GM23338 (cell line): ENCODE measurements around the gene MST1. TPM values are rescaled to one million over a fixed set of nuclear protein-coding genes. Genes with fewer than 3 reads are reported as not detected.
A peak's percentile ranks its signal among the peaks of the same experiment; 100 is the strongest.
"Not testable (repeated sequence)": the region's sequence is repeated elsewhere in the genome, so short reads cannot be mapped to it uniquely, and the experiment has no call there.

Experiments
- ATAC-seq: fragments of 200-7000 bp; cut with Tn5 transposase; 3 replicates; pipeline ENCODE4 v1.9.1; 2020
- DNase-seq: peaks from one replicate; pipeline ENCODE4 v3.0.0-alpha.2; 2015; ENCODE audit warnings: low spot score
- H2AFZ ChIP-seq: fragments of 200-600 bp; sonication (generic); 2 replicates; pipeline ENCODE4 v1.8.0; 2016; ENCODE audit warnings: antibody characterized with exemption, mild to moderate bottlenecking, moderate library complexity
- H3F3A ChIP-seq: fragments of 200-600 bp; sonication (generic); replicated peaks from 2 replicates; pipeline ENCODE4 v1.8.0; 2017; ENCODE audit warnings: antibody characterized with exemption, mixed run types, low read depth
- H3K27ac ChIP-seq: fragments of 200-600 bp; sonication (generic); 2 replicates; pipeline ENCODE4 v1.6.1; 2016; ENCODE audit warnings: low read depth
- H3K27me3 ChIP-seq: fragments of 200-600 bp; sonication (generic); 2 replicates; pipeline ENCODE4 v1.8.0; 2016; ENCODE audit warnings: mild to moderate bottlenecking, mixed run types, moderate library complexity; ENCODE audit not compliant: insufficient read depth
- H3K36me3 ChIP-seq: fragments of 200-600 bp; sonication (generic); 2 replicates; pipeline ENCODE4 v1.8.0; 2016; ENCODE audit warnings: mild to moderate bottlenecking; ENCODE audit not compliant: insufficient read depth
- H3K4me1 ChIP-seq: fragments of 200-600 bp; sonication (generic); 2 replicates; pipeline ENCODE4 v1.8.0; 2016; ENCODE audit warnings: mild to moderate bottlenecking, moderate library complexity; ENCODE audit not compliant: insufficient read depth
- H3K4me2 ChIP-seq: fragments of 200-600 bp; sonication (generic); 2 replicates; pipeline ENCODE4 v1.7.1; 2017; ENCODE audit warnings: mixed run types
- H3K4me3 ChIP-seq: fragments of 200-600 bp; sonication (generic); 2 replicates; pipeline ENCODE4 v1.6.1; 2016; ENCODE audit warnings: mixed run types
- H3K79me2 ChIP-seq: fragments of 200-600 bp; sonication (generic); replicated peaks from 2 replicates; pipeline ENCODE4 v1.8.0; 2017; ENCODE audit warnings: mild to moderate bottlenecking; ENCODE audit not compliant: insufficient read depth
- H3K9me2 ChIP-seq: fragments of 200-600 bp; sonication (generic); 2 replicates; pipeline ENCODE4 v1.8.0; 2017; ENCODE audit not compliant: insufficient read depth
- H4K20me1 ChIP-seq: fragments of 200-600 bp; sonication (generic); replicated peaks from 2 replicates; pipeline ENCODE4 v1.8.0; 2017; ENCODE audit warnings: mild to moderate bottlenecking; ENCODE audit not compliant: insufficient read depth
- H3K27ac Mint-ChIP-seq: 2 replicates; pipeline ENCODE4 v1.8.0; 2020; ENCODE audit warnings: inconsistent platforms, mild to moderate bottlenecking, moderate library complexity, mixed read lengths
- H3K27me3 Mint-ChIP-seq: 3 replicates; pipeline ENCODE4 v1.8.0; 2022; ENCODE audit warnings: low read depth, mild to moderate bottlenecking, moderate library complexity, mixed read lengths, inconsistent platforms; ENCODE audit not compliant: insufficient read depth, poor library complexity
- H3K36me3 Mint-ChIP-seq: 3 replicates; pipeline ENCODE4 v1.8.0; 2021; ENCODE audit warnings: low read depth, mild to moderate bottlenecking, inconsistent platforms, moderate library complexity, mixed read lengths
- H3K4me1 Mint-ChIP-seq: 3 replicates; pipeline ENCODE4 v1.8.0; 2020; ENCODE audit warnings: mild to moderate bottlenecking, inconsistent platforms, mixed read lengths
- H3K4me3 Mint-ChIP-seq: 3 replicates; pipeline ENCODE4 v1.8.0; 2021; ENCODE audit warnings: moderate library complexity, mild to moderate bottlenecking, inconsistent platforms, mixed read lengths
- H3K9me3 Mint-ChIP-seq: 3 replicates; pipeline ENCODE4 v1.8.0; 2020; ENCODE audit warnings: moderate library complexity, mild to moderate bottlenecking, inconsistent platforms, mixed read lengths
- POLR2AphosphoS5 ChIP-seq: IDR thresholded peaks from 2 replicates; pipeline ENCODE4 v1.6.1; 2016; ENCODE audit warnings: antibody characterized with exemption, low read depth
- polyA plus RNA-seq: library from polyadenylated mRNA; unstranded; fragments of >200 nt; fragmentation: Nextera tagmentation; extraction: Ambion mirVana; gene quantifications from 2 replicates; pipeline ENCODE4 v1.2.1, GENCODE V29; 2016
- total RNA-seq: library from RNA; depleted of rRNA; stranded (reverse); fragments of >200 nt; shearing (Covaris generic); gene quantifications from 2 replicates; pipeline ENCODE4 v1.2.3, GENCODE V29; 2014

Gene MST1
- total and polyA plus RNA-seq, 2 experiments from 2014 or later, result 5.9 to 11.1 TPM

DNA sequence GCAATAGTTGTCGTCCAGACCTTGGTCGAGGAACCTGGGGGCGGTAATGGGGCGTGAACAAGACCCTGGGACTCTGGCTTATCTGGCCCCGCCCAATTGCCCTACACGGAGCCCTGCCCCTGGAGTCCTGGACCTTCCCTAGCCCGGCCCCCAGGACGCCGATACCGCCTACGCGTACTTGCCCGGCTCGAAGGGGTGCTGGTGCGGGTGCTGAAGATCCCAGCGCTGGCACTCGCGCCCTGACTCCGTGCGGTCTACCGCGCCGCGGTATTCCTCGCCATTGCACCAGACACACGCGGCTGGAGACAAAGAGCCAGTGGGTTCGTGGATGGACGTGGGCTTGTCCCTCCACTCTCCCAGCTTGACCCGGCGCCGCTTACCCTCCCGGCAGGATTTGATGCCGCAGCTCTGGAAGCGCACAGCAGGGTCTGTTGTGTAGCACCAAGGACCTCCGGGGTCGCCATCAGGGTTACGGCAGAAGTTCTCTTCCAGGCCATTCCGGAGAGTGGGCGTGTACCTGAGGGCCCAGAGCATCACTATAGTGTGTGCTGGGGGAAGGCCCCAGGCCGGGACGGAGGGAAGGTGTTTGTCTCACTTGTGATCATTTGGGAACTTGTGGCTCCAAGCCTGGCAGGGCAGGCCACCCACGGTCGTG, 2.4 kb downstream of the MST1 start:
- Histone ChIP-seq H2AFZ (peak overlapping the region; percentile 63; the same call in 1 of the 2 replicates), H3K4me3 (peak overlapping the region; percentile 77), H3K27ac (peak overlapping the region; percentile 88; the same call in 1 of the 2 replicates), H3K4me2 (peak overlapping the region; percentile 95)
- ATAC-seq, result peak; percentile 69
- not testable (repeated sequence) for H3K4me1 ChIP-seq, H3K27me3 ChIP-seq, H3F3A ChIP-seq, H3K9me2 ChIP-seq, H4K20me1 ChIP-seq, H3K36me3 ChIP-seq, H3K79me2 ChIP-seq, H3K9me3 Mint-ChIP-seq
- Mint-ChIP-seq H3K4me1 (peaks cover 18% of the 10 kb centered on the region), H3K4me3 (peak overlapping the region; percentile 83), H3K36me3 (peaks cover 23% of the 10 kb centered on the region; the same call in 2 of the 3 replicates), H3K27me3 (peaks cover 16% of the 10 kb centered on the region), H3K27ac (peak overlapping the region; percentile 92)
- TF ChIP-seq POLR2AphosphoS5, result peak; percentile 67
- DNase-seq, result peak; percentile 96

DNA sequence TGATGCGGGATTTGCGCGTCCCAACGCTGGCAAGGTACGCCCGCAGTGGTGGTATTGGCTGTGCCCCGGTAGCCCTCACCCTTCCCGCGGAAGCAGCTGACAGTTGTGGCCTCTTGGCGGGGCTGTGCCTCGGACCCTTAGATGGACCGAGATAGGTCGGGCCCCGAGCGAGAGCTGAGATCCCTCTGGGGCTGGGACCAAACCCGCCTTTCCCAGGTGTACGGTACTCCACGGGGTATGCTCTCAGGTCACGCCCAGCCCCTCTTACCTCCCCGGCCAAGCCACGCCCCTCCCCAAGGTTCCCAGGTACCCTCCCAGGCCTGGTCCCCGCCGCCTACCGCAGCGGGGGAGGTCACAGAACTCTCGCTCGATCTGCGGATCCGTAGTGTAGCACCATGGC, 2.9 kb downstream of the MST1 start:
- Histone ChIP-seq H3K27ac (peak overlapping the region; percentile 88; the same call in 1 of the 2 replicates), H3K4me2 (peak overlapping the region; percentile 95)

DNA sequence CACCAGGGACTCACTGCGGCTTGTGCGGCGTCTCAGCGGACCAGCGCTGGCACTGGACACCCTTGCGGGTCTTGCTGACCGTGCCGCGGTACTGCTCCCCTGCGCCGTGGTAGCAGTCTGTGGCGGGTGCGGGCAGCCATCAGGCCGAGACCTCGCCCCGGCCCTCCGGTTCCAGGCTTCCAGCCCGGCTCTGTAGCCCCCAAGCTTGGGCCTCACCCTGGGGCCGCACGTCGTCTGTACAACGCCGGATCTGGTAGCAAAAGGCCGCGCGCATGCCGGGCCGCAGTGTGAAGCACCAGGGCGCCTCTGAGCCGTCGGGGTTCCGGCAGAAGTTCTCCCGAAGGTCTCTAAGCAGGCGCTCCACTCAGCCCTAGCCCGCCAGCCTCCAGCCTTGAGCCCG, 3.4 kb downstream of the MST1 start:
- H3K4me1 Mint-ChIP-seq, result peaks cover 18% of the 10 kb centered on the region
- H3K4me1 ChIP-seq, H3K9me3 Mint-ChIP-seq, H3K27me3 ChIP-seq, H2AFZ ChIP-seq, H3K27ac Mint-ChIP-seq, H3K79me2 ChIP-seq, H3F3A ChIP-seq, H3K9me2 ChIP-seq, H3K27ac ChIP-seq, H4K20me1 ChIP-seq, H3K36me3 ChIP-seq: not testable (repeated sequence)
- peaks cover 25% of the 10 kb centered on the region; the same call in 2 of the 3 replicates for H3K36me3 Mint-ChIP-seq
- H3K4me2 ChIP-seq, result peak overlapping the region; percentile 95
- ATAC-seq (peak; percentile 6), DNase-seq (peak; percentile 32)
- peaks cover 16% of the 10 kb centered on the region for H3K27me3 Mint-ChIP-seq
- peak overlapping the region; percentile 77 for H3K4me3 ChIP-seq
- peak overlapping the region; percentile 83; the same call in 2 of the 3 replicates for H3K4me3 Mint-ChIP-seq

More for the DNA sequence above, 2.9 kb downstream of the MST1 start:
- not testable (repeated sequence) for H3F3A ChIP-seq, H3K27ac Mint-ChIP-seq, H2AFZ ChIP-seq, H3K4me1 ChIP-seq, H3K36me3 ChIP-seq, H3K27me3 ChIP-seq, H3K9me3 Mint-ChIP-seq, H3K9me2 ChIP-seq, H3K79me2 ChIP-seq, H4K20me1 ChIP-seq
- peak; percentile 67 for ATAC-seq
- H3K4me3 Mint-ChIP-seq, result peak overlapping the region; percentile 83
- peaks cover 16% of the 10 kb centered on the region for H3K27me3 Mint-ChIP-seq
- DNase-seq, result peak; percentile 94
- H3K4me3 ChIP-seq, result peak overlapping the region; percentile 77
- H3K4me1 Mint-ChIP-seq, result peaks cover 18% of the 10 kb centered on the region
- peaks cover 25% of the 10 kb centered on the region; the same call in 2 of the 3 replicates for H3K36me3 Mint-ChIP-seq

DNA sequence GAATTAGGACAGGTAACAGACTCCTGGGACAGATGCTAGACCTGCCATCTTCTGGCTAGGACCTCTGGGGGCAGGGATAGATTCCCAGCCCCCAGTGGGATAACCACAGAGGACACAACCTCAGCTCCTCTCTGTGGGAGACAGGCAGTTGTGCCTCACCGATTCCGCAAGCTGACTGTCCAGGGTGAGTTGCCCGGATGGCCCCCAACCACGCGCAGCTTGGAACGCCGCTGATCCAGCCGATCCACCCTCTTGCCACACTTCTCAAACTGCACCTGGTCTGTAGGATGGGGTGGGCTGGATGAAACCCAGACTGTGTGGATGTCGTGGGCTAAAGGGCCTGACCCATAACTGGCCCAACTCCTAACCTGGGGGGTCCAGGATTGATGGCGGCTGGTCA, 4.2 kb downstream of the MST1 start:
- ATAC-seq, H3K4me1 ChIP-seq, H3F3A ChIP-seq, H3K27ac ChIP-seq, H3K36me3 ChIP-seq, H3K27ac Mint-ChIP-seq, H3K9me2 ChIP-seq, H4K20me1 ChIP-seq, DNase-seq, H3K27me3 ChIP-seq, H2AFZ ChIP-seq, H3K9me3 Mint-ChIP-seq, H3K79me2 ChIP-seq: not testable (repeated sequence)
- Mint-ChIP-seq H3K4me3 (peak overlapping the region; percentile 83), H3K4me1 (peaks cover 13% of the 10 kb centered on the region), H3K36me3 (peaks cover 32% of the 10 kb centered on the region), H3K27me3 (peaks cover 16% of the 10 kb centered on the region)
- H3K4me2 ChIP-seq, result peak overlapping the region; percentile 95; the same call in 1 of the 2 replicates
- peak overlapping the region; percentile 77; the same call in 1 of the 2 replicates for H3K4me3 ChIP-seq

DNA sequence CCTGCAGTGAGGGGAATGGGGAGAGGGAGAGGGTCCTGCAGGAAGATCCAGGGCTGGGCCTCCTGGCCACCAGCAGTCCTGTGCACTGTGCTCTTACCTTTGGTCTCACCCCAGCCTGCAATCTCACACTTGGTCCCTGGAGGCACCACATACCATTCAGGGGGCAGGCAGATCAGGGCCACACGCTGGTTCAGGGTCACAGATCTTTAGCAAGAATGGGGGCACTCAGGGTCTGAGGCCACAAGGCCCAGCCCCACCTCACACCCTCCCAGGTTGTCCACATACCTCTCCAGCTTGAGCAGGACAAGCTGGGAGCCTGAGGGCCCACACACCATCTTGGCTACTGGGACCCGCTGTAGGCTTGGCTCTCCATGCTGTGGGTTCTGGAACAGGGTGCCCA, 4.8 kb downstream of the MST1 start:
- H3K4me1 Mint-ChIP-seq, H3K79me2 ChIP-seq, H3K4me3 Mint-ChIP-seq, DNase-seq, ATAC-seq, H3K4me2 ChIP-seq, H3K9me2 ChIP-seq, H3K27me3 ChIP-seq, H3F3A ChIP-seq, H4K20me1 ChIP-seq, H3K4me3 ChIP-seq, H2AFZ ChIP-seq, H3K36me3 ChIP-seq, H3K27ac ChIP-seq, H3K4me1 ChIP-seq, H3K9me3 Mint-ChIP-seq, H3K27ac Mint-ChIP-seq: not testable (repeated sequence)
- peaks cover 13% of the 10 kb centered on the region for H3K27me3 Mint-ChIP-seq
- peaks cover 39% of the 10 kb centered on the region for H3K36me3 Mint-ChIP-seq
